Measurements from ENCODE around the gene TRABD2B.

- TF ChIP-seq CTCF (IDR thresholded peaks at IDR 0.05 in 4 of 5, conservative IDR thresholded peaks at IDR 0.05 in 1 of 5) (no peak), POLR2A (IDR thresholded peaks at IDR 0.05) (no peak)
These were observed 209.6 kb downstream of the TRABD2B start for GRCh38 chr1:47787560-47787959.
